DOHH2 (cell line): ENCODE results near the gene LAMA2.

ENCODE experiments used
- CTCF ChIP-seq: fragments of 200-600 bp; sonication (generic); IDR thresholded peaks from one replicate; pipeline ENCODE4 v1.5.1; 2014; ENCODE audit warnings: antibody characterized with exemption, mild to moderate bottlenecking, low read depth, low read length; ENCODE audit not compliant: poor library complexity, severe bottlenecking
- EZH2phosphoT487 ChIP-seq: fragments of 200-600 bp; sonication (generic); IDR thresholded peaks from 2 replicates; pipeline ENCODE4 v1.6.1; 2017; ENCODE audit warnings: borderline replicate concordance, mild to moderate bottlenecking, antibody characterized with exemption, low read length, moderate library complexity, mixed read lengths

DNA sequence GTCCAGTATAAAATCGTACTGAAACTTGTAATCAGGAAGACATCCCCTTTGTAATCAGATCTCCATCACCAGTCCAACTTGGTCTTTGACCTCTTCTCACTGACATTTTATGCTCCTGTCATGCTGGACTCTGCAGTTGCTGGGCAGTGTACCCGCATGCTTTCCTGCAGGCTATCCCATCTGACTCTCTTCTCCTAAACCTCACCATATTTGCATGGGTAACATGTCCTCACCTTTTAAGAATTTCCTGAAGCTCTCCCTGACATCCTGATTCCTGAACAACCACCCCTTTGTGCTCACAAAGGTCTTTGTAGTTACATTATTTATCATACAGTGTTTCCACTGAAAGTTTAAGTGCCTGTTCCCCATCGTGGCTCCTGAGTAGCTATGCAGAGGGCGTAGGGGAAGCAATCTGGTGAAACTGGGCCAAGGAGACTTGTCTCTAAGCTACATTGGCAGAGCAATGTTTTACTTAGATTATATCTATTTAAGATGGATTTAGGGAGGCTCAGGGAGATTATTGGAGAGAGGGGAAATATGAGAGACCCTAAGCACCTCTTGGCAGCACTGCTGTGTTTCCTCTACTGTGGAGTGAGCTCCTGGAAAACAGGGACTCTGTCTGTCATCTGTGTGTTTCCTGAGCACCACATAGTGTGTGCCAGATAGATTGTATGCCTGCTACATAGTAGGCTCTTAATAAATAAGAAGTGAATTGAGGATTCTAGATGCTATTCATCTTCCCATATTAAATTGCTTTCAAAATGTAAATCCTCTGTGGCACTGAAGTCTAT is 124.0 kb downstream of the LAMA2 start:
- TF ChIP-seq CTCF: no peak
- TF ChIP-seq EZH2phosphoT487: no peak
